Measurements from ENCODE around the gene SSC5D. TPM values are rescaled to one million over a fixed set of nuclear protein-coding genes. Genes with fewer than 3 reads are reported as not detected.
A peak's percentile ranks its signal among the peaks of the same experiment; 100 is the strongest.

Gene SSC5D
- total RNA-seq, 1 donor from 2014 or later = 13.5 TPM

DNA sequence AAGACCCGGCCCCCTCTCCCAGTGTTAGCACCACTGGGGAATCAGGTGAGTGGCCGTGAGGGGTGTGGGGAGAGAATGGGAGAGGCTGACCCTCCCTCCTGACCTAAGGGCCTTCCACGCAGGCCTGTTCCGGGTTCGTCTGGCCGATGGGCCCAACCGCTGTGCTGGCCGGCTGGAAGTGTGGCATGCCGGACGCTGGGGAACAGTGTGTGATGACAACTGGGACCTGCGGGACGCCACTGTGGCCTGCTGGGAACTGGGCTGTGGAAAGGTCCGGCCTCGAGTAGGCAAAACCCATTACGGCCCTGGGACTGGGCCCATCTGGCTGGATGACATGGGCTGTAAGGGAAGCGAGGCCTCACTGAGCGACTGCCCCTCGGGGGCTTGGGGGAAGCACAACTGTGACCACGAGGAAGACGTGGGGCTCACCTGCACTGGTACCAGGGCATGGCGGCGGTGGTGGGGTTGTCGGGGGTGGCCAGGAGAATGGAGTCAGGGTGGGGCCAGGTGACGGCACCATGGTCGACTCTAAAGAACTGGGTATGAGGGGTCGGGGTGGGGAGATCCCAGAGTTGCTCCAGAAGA, 12.2 kb downstream of the SSC5D start:
- TF ChIP-seq POLR2A (IDR thresholded peaks at IDR 0.05) = no peak
- no peak overlapping the region for H3K4me3 ChIP-seq
- peaks cover 0 to 9% of the 10 kb centered on the region in 2 donors for H3K36me3 ChIP-seq
- no peaks in the 10 kb centered on the region for H3K27me3 ChIP-seq
- intact Hi-C loops (cut with DNase I) = loop anchor here (5.0 to 10.0 kb wide), 3 partner anchors 33 to 356 kb away; partner anchors contain the start of gene TNNT1
- H3K27ac ChIP-seq = no peak overlapping the region
- peaks cover 10% of the 10 kb centered on the region for H3K4me1 ChIP-seq
- DNase-seq (ENCODE audit: extremely low spot score in 2 of 2) = no peak
- no peaks in the 10 kb centered on the region for H3K9me3 ChIP-seq

DNA sequence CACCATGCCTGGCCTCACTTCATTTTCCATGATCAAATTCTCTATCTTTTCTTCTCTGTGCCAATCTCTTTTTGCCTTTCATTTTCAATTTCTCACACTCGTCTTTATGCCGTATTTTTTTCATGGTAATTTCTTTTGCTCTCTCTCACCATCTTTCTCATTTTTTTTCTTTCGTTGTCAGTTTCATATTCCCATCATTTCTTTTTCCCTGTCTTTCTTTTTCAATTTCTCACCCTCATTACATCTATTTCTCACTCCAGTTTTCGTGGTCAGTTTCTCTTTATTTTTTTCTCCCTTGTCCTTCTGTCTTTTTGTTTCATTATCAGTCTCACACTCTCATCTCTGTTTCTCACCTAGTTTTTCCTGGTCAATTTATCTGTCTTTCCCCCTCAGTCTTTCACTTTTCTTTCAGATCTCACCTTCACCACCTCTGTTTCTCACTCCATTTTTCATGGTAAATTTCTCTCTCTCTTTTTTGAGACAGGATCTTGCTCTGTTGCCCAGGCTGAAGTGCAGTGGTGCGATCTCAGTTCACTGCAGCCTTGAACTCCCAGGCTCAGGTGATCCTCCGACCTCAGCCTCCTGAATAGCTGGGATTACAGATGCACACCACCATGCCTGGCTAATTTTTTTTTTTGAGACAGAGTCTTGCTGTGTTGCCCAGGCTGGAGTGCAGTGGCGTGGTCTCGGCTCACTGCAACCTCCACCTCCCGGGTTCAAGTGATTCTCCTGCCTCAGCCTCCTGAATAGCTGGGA, 14.1 kb downstream of the SSC5D start:
- H3K36me3 ChIP-seq = peaks cover 0 to 9% of the 10 kb centered on the region in 2 donors
- H3K27me3 ChIP-seq = no peaks in the 10 kb centered on the region
- TF ChIP-seq POLR2AphosphoS5 (IDR thresholded peaks at IDR 0.05; ENCODE audit: insufficient read depth in 1 of 2, low read depth in 1 of 2) (no peak), POLR2A (IDR thresholded peaks at IDR 0.05) (no peak), CTCF (IDR thresholded peaks at IDR 0.05) (no peak)
- H3K4me3 ChIP-seq = no peak overlapping the region
- H3K4me1 ChIP-seq = peaks cover 10% of the 10 kb centered on the region
- no peak for DNase-seq (ENCODE audit: extremely low spot score in 2 of 2)
- no peak overlapping the region for H3K27ac ChIP-seq
- no peaks in the 10 kb centered on the region for H3K9me3 ChIP-seq
- intact Hi-C loops (cut with DNase I) = loop anchor here (5.0 to 10.0 kb wide), 3 partner anchors 35 to 358 kb away; partner anchors contain the start of gene TNNT1

DNA sequence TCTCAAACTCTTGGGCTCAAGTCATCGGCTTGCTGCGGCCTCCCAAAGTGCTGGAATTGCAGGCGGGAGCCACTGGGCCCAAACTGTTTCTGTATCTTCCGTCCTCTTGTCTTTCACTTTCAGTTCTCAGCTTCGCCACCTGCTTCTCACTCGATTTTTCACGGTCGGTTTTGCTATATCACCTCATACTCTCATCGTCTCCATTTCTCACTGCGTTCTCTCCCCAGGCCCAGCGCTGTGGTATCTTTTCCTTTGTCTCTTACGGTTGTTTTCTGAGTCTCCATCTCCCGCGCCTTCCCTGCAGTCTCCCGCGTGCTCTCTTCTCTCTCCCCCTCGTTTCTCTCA, 14.9 kb downstream of the SSC5D start:
- DNase-seq (ENCODE audit: extremely low spot score in 2 of 2) = no peak
- Histone ChIP-seq H3K27ac (no peak overlapping the region), H3K9me3 (no peaks in the 10 kb centered on the region), H3K4me1 (peaks cover 10% of the 10 kb centered on the region), H3K36me3 (peaks cover 0 to 9% of the 10 kb centered on the region in 2 donors), H3K27me3 (no peaks in the 10 kb centered on the region), H3K4me3 (no peak overlapping the region)
- intact Hi-C loops (cut with DNase I) = loop anchor here (5.0 to 10.0 kb wide), 3 partner anchors 36 to 358 kb away; partner anchors contain the start of gene TNNT1
- TF ChIP-seq CTCF (IDR thresholded peaks at IDR 0.05) (no peak), POLR2AphosphoS5 (IDR thresholded peaks at IDR 0.05; ENCODE audit: insufficient read depth in 1 of 2, low read depth in 1 of 2) (no peak), POLR2A (IDR thresholded peaks at IDR 0.05) (no peak)

DNA sequence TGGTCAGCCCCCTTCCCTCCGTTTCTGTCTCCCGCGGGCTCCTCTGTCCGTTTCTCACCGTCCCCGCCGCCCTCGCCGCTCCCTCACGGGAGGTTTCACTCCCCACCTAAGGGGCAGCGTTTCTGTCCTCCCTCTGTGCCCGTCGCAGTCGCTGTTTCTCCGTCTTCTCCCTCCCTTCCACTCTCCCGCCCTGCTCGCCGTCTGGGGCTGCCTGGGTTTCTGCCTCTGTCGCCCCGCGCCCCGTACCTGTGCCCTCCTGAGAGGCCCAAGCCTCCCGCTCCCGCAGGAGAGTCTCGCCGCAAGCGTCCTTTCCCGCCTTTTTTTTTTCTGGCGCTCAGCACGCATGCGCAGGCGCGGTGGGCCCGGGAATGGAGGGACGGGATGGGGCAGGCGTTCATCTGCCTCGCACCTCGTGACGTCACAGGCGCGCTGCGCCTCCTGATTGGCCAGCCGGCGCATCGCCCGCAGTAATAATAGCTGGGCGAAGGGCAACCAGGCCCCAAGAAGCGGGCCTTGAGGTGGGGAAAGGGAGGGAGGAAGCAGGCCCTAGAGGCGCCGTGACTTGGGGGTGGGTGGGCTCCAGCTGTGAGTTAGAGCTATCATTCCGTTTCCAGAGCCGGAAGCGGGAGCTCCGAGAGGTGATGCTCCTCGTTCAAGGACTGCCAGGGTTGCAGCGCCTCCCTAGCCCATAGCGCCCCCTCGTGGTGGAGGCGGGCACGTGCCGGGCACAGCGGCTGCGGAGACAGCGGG, 15.4 kb downstream of the SSC5D start:
- DNase-seq (ENCODE audit: extremely low spot score in 2 of 2) = no peak
- intact Hi-C loops (cut with DNase I) = loop anchor here (5.0 to 10.0 kb wide), 3 partner anchors 36 to 359 kb away; partner anchors contain the start of gene TNNT1
- H3K4me3 ChIP-seq = peak overlapping the region; percentile 38 to 60
- H3K36me3 ChIP-seq = peaks cover 0 to 9% of the 10 kb centered on the region in 2 donors
- TF ChIP-seq POLR2AphosphoS5 (IDR thresholded peaks at IDR 0.05; ENCODE audit: insufficient read depth in 1 of 2, low read depth in 1 of 2) = peak; percentile 65 to 84
- peak; percentile 96 to 98 (median 97) for TF ChIP-seq CTCF (IDR thresholded peaks at IDR 0.05)
- no peak for TF ChIP-seq POLR2A (IDR thresholded peaks at IDR 0.05)
- no peaks in the 10 kb centered on the region for H3K27me3 ChIP-seq
- peak overlapping the region; percentile 54 for H3K27ac ChIP-seq
- H3K4me1 ChIP-seq = peaks cover 10% of the 10 kb centered on the region
- no peaks in the 10 kb centered on the region for H3K9me3 ChIP-seq

- H3K9me3 ChIP-seq = no peaks in the 10 kb centered on the region
- TF ChIP-seq POLR2A (IDR thresholded peaks at IDR 0.05) (no peak), CTCF (IDR thresholded peaks at IDR 0.05) (no peak), POLR2AphosphoS5 (IDR thresholded peaks at IDR 0.05; ENCODE audit: insufficient read depth in 1 of 2, low read depth in 1 of 2) (no peak)
- H3K27me3 ChIP-seq = no peaks in the 10 kb centered on the region
- no peak overlapping the region for H3K27ac ChIP-seq
- H3K4me1 ChIP-seq = peaks cover 10% of the 10 kb centered on the region
- H3K36me3 ChIP-seq = peaks cover 0 to 9% of the 10 kb centered on the region in 2 donors
- intact Hi-C loops (cut with DNase I) = loop anchor here (5.0 to 10.0 kb wide), 3 partner anchors 37 to 359 kb away; partner anchors contain the start of gene TNNT1
- H3K4me3 ChIP-seq = peak overlapping the region; percentile 38 to 60
- no peak for DNase-seq (ENCODE audit: extremely low spot score in 2 of 2)
Observed at GRCh38 chr19:55504252-55504603, 16.0 kb downstream of the SSC5D start.

Measured in vagina (tissue), 2 donors.